HUES64 (cell line): ENCODE data around the gene HSPB2.

Experiments
- H3K27ac ChIP-seq: 2 replicates; pipeline ENCODE4 v1.7.0; 2013; ENCODE audit warnings: low read depth, low read length, inconsistent platforms
- H3K27me3 ChIP-seq: 2 replicates; pipeline ENCODE4 v1.6.1; 2013; ENCODE audit warnings: mild to moderate bottlenecking, low read length; ENCODE audit not compliant: insufficient read depth
- H3K36me3 ChIP-seq: 2 replicates; pipeline ENCODE4 v1.6.1; 2013; ENCODE audit warnings: mild to moderate bottlenecking, low read length; ENCODE audit not compliant: insufficient read depth
- H3K4me1 ChIP-seq: 2 replicates; pipeline ENCODE4 v1.6.1; 2013; ENCODE audit warnings: mild to moderate bottlenecking, low read length, moderate library complexity; ENCODE audit not compliant: insufficient read depth
- H3K4me3 ChIP-seq: 2 replicates; pipeline ENCODE4 v1.5.1; 2013; ENCODE audit warnings: mild to moderate bottlenecking, low read length, moderate library complexity
- H3K9ac ChIP-seq: 2 replicates; pipeline ENCODE4 v1.6.1; 2013; ENCODE audit warnings: mild to moderate bottlenecking, low read depth, low read length
- H3K9me3 ChIP-seq: 2 replicates; pipeline ENCODE4 v1.6.1; 2013; ENCODE audit warnings: low read depth, low read length; ENCODE audit not compliant: insufficient read depth
- WGBS: fragments of 150-250, 120-280 bp; methylation state at CpG from one replicate; pipeline ENCODE4 v1.1.7; 2013; ENCODE audit warnings: missing lambda C conversion rate; 5-methylcytosine and 5-hydroxymethylcytosine counted together

HSPB2 gene

DNA sequence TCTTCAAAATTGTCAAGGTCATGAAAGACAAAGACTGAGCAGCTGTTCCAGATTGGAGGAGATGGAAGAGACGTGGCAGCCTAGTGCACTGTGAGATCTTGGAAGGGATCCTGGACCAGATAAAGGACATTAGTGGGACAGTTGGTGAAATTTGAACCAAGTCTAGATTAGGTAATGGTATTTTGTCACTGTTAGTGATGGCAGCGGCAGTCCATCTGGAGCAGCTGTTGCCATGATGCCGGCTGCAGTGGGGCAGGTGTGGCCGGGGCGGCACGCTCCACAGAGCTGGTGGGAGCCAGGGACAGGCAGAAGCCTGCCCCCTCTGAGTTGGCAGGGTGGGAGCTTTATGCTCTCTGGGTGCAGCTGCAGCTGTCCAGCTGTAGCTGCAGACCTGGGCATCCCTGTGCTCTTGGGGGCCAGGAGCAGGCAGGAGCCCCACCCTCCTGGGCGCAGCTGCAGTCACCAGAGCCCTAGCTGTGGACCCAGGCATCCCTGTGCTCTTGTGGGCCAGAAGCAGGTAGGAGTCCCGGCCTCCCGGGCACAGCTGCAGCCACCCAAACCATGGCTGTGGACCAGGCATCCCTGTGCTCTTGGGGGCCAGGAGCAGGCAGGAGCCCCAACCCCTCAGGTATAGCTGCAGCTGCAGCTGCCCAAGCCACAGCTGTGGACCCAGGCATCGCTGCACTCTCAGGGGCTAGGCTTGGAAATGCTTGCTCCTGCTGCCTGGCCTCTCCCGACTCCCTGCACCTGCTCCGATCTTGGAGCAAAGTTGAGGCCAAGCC lies 45.3 kb downstream of the HSPB2 start:
- no peak overlapping the region for H3K27ac ChIP-seq
- H3K4me3 ChIP-seq = no peak overlapping the region
- 95% methylated on average over 12 of the region's 12 CpGs for WGBS
- H3K4me1 ChIP-seq = peaks cover 12% of the 10 kb centered on the region
- no peaks in the 10 kb centered on the region for H3K9me3 ChIP-seq
- H3K9ac ChIP-seq = no peak overlapping the region
- no peaks in the 10 kb centered on the region for H3K27me3 ChIP-seq
- H3K36me3 ChIP-seq = peaks cover 11% of the 10 kb centered on the region; the same call in 1 of the 2 replicates

DNA sequence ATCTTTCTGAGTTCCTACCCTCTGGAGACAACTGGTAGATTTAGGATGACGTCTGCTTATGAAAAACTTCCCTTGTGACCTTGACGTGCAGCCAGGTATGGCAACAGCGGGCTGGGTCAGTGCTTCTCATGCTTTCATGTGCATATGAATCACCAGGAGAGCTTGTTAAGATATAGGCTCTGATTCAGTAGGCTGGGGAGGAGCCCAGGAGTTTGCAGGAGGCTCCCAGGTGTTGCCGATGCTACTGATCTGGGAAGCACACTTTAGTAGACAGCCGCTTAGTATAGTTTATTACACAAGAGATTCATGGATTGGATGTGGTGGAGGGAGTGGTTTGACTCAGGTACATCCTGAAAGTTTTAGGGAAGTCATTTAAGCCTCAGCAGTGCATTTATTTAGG lies 48.4 kb downstream of the HSPB2 start:
- H3K27me3 ChIP-seq = no peaks in the 10 kb centered on the region
- H3K36me3 ChIP-seq = peaks cover 13% of the 10 kb centered on the region
- H3K9me3 ChIP-seq = no peaks in the 10 kb centered on the region
- WGBS = 24% methylated on average over 5 of the region's 5 CpGs
- no peak overlapping the region; the same call in 1 of the 2 replicates for H3K4me3 ChIP-seq
- no peak overlapping the region for H3K9ac ChIP-seq
- peak overlapping the region; percentile 61; the same call in 1 of the 2 replicates for H3K27ac ChIP-seq
- peaks cover 18% of the 10 kb centered on the region for H3K4me1 ChIP-seq

DNA sequence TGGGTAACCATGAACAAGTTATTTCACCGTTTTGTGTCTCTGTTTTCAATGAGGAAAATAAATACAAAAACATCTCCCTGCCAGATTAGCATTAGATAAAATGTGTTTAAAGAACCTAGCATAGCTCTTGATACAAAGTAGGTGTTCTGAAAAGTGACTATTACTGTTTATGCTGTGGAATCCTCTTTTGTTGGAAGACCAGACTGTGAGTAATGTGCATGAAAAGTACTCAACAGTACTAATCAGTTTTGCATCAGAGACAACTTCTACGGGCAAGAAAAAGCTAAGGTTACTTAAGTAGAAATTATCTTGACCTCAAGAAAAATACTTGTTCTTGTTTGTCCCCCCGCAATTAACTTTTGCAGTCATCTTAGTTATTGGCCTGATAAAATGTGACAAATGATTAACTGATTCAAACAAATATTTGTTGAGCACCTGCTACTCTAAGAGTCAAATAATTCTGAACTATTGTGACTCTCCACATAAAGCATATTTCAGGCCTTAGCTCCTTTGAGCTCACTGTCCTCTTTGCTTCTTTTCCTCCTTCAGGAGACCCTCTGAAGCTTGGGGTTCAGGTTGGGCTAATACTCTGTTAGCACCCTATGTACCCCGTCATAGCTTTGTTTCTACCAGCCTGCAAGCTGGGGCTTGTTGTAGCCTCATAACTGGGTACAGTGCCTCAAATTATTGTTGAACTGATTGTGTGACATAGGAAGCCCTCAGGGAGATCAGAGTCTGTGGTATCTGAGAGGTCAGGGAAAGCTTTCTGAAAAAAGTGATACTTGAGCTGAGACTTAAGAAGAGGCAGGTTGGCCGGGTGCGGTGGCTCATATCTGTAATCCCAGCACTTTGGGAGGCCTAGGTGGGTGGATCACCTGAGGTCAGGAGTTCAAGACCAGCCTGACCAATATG lies 49.1 kb downstream of the HSPB2 start:
- Histone ChIP-seq H3K4me3 (no peak overlapping the region; the same call in 1 of the 2 replicates), H3K4me1 (peaks cover 18% of the 10 kb centered on the region), H3K36me3 (peaks cover 13% of the 10 kb centered on the region), H3K9me3 (no peaks in the 10 kb centered on the region), H3K27me3 (no peaks in the 10 kb centered on the region), H3K9ac (no peak overlapping the region), H3K27ac (no peak overlapping the region)
- 81% methylated on average over 6 of the region's 6 CpGs for WGBS
